T-helper 1 cell treated with Interleukin-12 subunit alpha and Interleukin-12 subunit beta and Interleukin-4 antibody, amounts not matched to agents 30 μg/mL and 1 μg/mL, for 36 hours (primary cell): ENCODE data around the gene UMAD1.
A peak's percentile ranks its signal among the peaks of the same experiment; 100 is the strongest.

ENCODE experiments used
- H3K27ac Mint-ChIP-seq: one replicate; pipeline ENCODE4 v1.8.0; 2021; ENCODE audit warnings: mild to moderate bottlenecking, mixed read lengths
- H3K27me3 Mint-ChIP-seq: one replicate; pipeline ENCODE4 v1.8.0; 2021; ENCODE audit warnings: low read depth, mixed read lengths
- H3K36me3 Mint-ChIP-seq: one replicate; pipeline ENCODE4 v1.8.0; 2021; ENCODE audit warnings: low read depth, mixed read lengths
- H3K4me1 Mint-ChIP-seq: one replicate; pipeline ENCODE4 v1.8.0; 2021; ENCODE audit warnings: low read depth, mixed read lengths
- H3K4me3 Mint-ChIP-seq: one replicate; pipeline ENCODE4 v1.8.0; 2021; ENCODE audit warnings: mild to moderate bottlenecking, moderate library complexity, mixed read lengths
- H3K9me3 Mint-ChIP-seq: one replicate; pipeline ENCODE4 v1.8.0; 2021; ENCODE audit warnings: mixed read lengths

The UMAD1 gene

GRCh38 chr7:7908622-7909145 lies 268.1 kb downstream of the UMAD1 start:
- Mint-ChIP-seq H3K4me1 (no peaks in the 10 kb centered on the region), H3K4me3 (no peak overlapping the region), H3K27ac (no peak overlapping the region), H3K36me3 (peaks cover 5% of the 10 kb centered on the region), H3K9me3 (peaks cover 7% of the 10 kb centered on the region), H3K27me3 (no peaks in the 10 kb centered on the region)

DNA sequence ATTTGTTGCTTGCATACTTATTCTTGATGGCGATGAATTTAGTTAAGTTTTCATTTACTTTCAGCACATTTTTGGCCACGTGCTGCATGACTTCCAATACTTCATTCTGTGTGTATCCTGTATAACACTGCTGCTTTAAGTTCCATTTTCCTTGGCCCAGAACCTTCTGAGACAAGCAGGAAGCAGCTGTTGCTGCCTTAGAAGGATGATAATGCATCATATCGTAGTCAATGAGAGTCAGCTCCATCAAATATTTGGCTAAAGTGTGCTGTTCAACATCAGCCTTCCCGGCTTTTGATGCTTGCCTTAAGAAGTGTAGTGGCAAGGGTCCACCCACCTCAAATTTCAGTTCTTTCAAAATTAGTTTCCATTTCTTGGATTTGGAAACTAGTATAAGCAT lies 268.8 kb downstream of the UMAD1 start:
- Mint-ChIP-seq H3K36me3 (peaks cover 5% of the 10 kb centered on the region), H3K27ac (no peak overlapping the region), H3K9me3 (peaks cover 7% of the 10 kb centered on the region), H3K4me1 (no peaks in the 10 kb centered on the region), H3K4me3 (no peak overlapping the region), H3K27me3 (no peaks in the 10 kb centered on the region)

GRCh38 chr7:7911369-7912123 lies 271.0 kb downstream of the UMAD1 start:
- H3K27ac Mint-ChIP-seq: no peak overlapping the region
- no peaks in the 10 kb centered on the region for H3K4me1 Mint-ChIP-seq
- no peaks in the 10 kb centered on the region for H3K27me3 Mint-ChIP-seq
- H3K9me3 Mint-ChIP-seq: peaks cover 7% of the 10 kb centered on the region
- peaks cover 5% of the 10 kb centered on the region for H3K36me3 Mint-ChIP-seq
- H3K4me3 Mint-ChIP-seq: no peak overlapping the region

- Mint-ChIP-seq H3K27me3 (no peaks in the 10 kb centered on the region), H3K9me3 (peaks cover under 1% of the 10 kb centered on the region), H3K27ac (no peak overlapping the region), H3K36me3 (peaks cover 1% of the 10 kb centered on the region), H3K4me3 (no peak overlapping the region), H3K4me1 (no peaks in the 10 kb centered on the region)
These were observed 272.4 kb downstream of the UMAD1 start for GRCh38 chr7:7912937-7913336.

- peaks cover 1% of the 10 kb centered on the region for H3K36me3 Mint-ChIP-seq
- H3K4me1 Mint-ChIP-seq: no peaks in the 10 kb centered on the region
- no peaks in the 10 kb centered on the region for H3K27me3 Mint-ChIP-seq
These were observed 273.0 kb downstream of the UMAD1 start for GRCh38 chr7:7913504-7913903.

GRCh38 chr7:7914547-7914946 lies 274.0 kb downstream of the UMAD1 start:
- Mint-ChIP-seq H3K27me3 (no peaks in the 10 kb centered on the region), H3K4me3 (no peak overlapping the region), H3K36me3 (peaks cover 3% of the 10 kb centered on the region), H3K27ac (no peak overlapping the region), H3K9me3 (no peaks in the 10 kb centered on the region), H3K4me1 (peaks cover 6% of the 10 kb centered on the region)

More at GRCh38 chr7:7913504-7913903, 273.0 kb downstream of the UMAD1 start:
- Mint-ChIP-seq H3K9me3 (no peaks in the 10 kb centered on the region), H3K4me3 (no peak overlapping the region), H3K27ac (no peak overlapping the region)

- peaks cover 11% of the 10 kb centered on the region for H3K4me1 Mint-ChIP-seq
- no peaks in the 10 kb centered on the region for H3K9me3 Mint-ChIP-seq
- no peak overlapping the region for H3K27ac Mint-ChIP-seq
- no peaks in the 10 kb centered on the region for H3K27me3 Mint-ChIP-seq
- no peak overlapping the region for H3K4me3 Mint-ChIP-seq
- H3K36me3 Mint-ChIP-seq: peaks cover 3% of the 10 kb centered on the region
These were observed 275.5 kb downstream of the UMAD1 start for GRCh38 chr7:7916064-7916463.

- Mint-ChIP-seq H3K27ac (no peak overlapping the region), H3K4me1 (peaks cover 13% of the 10 kb centered on the region), H3K9me3 (no peaks in the 10 kb centered on the region), H3K36me3 (peaks cover 6% of the 10 kb centered on the region), H3K4me3 (no peak overlapping the region), H3K27me3 (no peaks in the 10 kb centered on the region)
These were observed 277.0 kb downstream of the UMAD1 start for GRCh38 chr7:7917593-7917992.

- H3K27me3 Mint-ChIP-seq: no peaks in the 10 kb centered on the region
- H3K27ac Mint-ChIP-seq: no peak overlapping the region
- H3K4me1 Mint-ChIP-seq: peaks cover 20% of the 10 kb centered on the region
- no peak overlapping the region for H3K4me3 Mint-ChIP-seq
- H3K9me3 Mint-ChIP-seq: no peaks in the 10 kb centered on the region
- peaks cover 6% of the 10 kb centered on the region for H3K36me3 Mint-ChIP-seq
These were observed 278.3 kb downstream of the UMAD1 start for GRCh38 chr7:7918736-7919448.

DNA sequence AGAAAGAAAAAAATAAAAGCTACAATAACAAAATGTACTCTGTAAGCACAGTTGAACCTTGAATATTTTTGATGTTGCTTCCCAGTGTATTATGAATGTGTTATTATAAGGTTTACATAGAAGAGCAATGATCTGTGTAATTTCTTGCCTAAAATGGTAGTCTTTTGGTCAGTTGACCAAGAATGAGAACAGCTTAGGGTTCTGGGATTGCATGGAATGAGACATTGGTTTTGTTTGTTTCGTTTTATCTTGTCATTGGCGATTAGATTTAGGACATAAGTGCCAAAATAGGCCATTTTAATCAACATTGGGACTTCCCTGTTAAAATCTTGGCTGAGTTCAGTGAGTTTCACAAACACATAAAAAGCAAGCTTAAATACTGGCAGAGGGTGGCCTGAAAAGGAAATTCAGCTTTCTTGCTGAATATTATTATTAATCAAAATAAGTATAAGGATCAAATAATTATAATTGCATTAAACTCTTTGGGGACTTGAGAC lies 278.9 kb downstream of the UMAD1 start:
- H3K9me3 Mint-ChIP-seq: no peaks in the 10 kb centered on the region
- H3K36me3 Mint-ChIP-seq: peaks cover 10% of the 10 kb centered on the region
- H3K27me3 Mint-ChIP-seq: peaks cover 3% of the 10 kb centered on the region
- H3K4me3 Mint-ChIP-seq: no peak overlapping the region
- peaks cover 26% of the 10 kb centered on the region for H3K4me1 Mint-ChIP-seq
- no peak overlapping the region for H3K27ac Mint-ChIP-seq

GRCh38 chr7:7920056-7920455 lies 279.5 kb downstream of the UMAD1 start:
- Mint-ChIP-seq H3K27ac (no peak overlapping the region), H3K9me3 (no peaks in the 10 kb centered on the region), H3K36me3 (peaks cover 10% of the 10 kb centered on the region), H3K4me1 (peaks cover 29% of the 10 kb centered on the region), H3K27me3 (peaks cover 3% of the 10 kb centered on the region), H3K4me3 (no peak overlapping the region)

GRCh38 chr7:7920481-7920880 lies 279.9 kb downstream of the UMAD1 start:
- H3K4me1 Mint-ChIP-seq: peaks cover 29% of the 10 kb centered on the region
- H3K9me3 Mint-ChIP-seq: no peaks in the 10 kb centered on the region
- H3K4me3 Mint-ChIP-seq: peak overlapping the region; percentile 8
- H3K27ac Mint-ChIP-seq: no peak overlapping the region
- H3K27me3 Mint-ChIP-seq: peaks cover 3% of the 10 kb centered on the region
- H3K36me3 Mint-ChIP-seq: peaks cover 10% of the 10 kb centered on the region

GRCh38 chr7:7921830-7922229 lies 281.3 kb downstream of the UMAD1 start:
- Mint-ChIP-seq H3K9me3 (no peaks in the 10 kb centered on the region), H3K4me1 (peaks cover 29% of the 10 kb centered on the region), H3K4me3 (no peak overlapping the region), H3K27me3 (peaks cover 3% of the 10 kb centered on the region), H3K27ac (no peak overlapping the region), H3K36me3 (peaks cover 9% of the 10 kb centered on the region)

- peaks cover 29% of the 10 kb centered on the region for H3K4me1 Mint-ChIP-seq
- H3K27me3 Mint-ChIP-seq: peaks cover 3% of the 10 kb centered on the region
- no peaks in the 10 kb centered on the region for H3K9me3 Mint-ChIP-seq
- peaks cover 9% of the 10 kb centered on the region for H3K36me3 Mint-ChIP-seq
- no peak overlapping the region for H3K27ac Mint-ChIP-seq
- no peak overlapping the region for H3K4me3 Mint-ChIP-seq
These were observed 282.3 kb downstream of the UMAD1 start for GRCh38 chr7:7922684-7923385.
